Nephron progenitor cell (in vitro differentiated cells): ENCODE results near the gene ELMO3.

Source experiments
- DNase-seq: peaks from one replicate; pipeline ENCODE4 v3.0.0; 2021
- H3K27ac Mint-ChIP-seq: 2 replicates; pipeline ENCODE4 v1.8.0; 2021; ENCODE audit warnings: mild to moderate bottlenecking, moderate library complexity, mixed read lengths
- H3K27me3 Mint-ChIP-seq: 2 replicates; pipeline ENCODE4 v1.8.0; 2021; ENCODE audit warnings: mild to moderate bottlenecking, low read depth, mixed read lengths; ENCODE audit not compliant: poor library complexity
- H3K36me3 Mint-ChIP-seq: 2 replicates; pipeline ENCODE4 v1.8.0; 2021; ENCODE audit warnings: low read depth, mixed read lengths
- H3K4me1 Mint-ChIP-seq: 2 replicates; pipeline ENCODE4 v1.8.0; 2021; ENCODE audit warnings: mixed read lengths
- H3K4me3 Mint-ChIP-seq: 2 replicates; pipeline ENCODE4 v1.8.0; 2021; ENCODE audit warnings: mild to moderate bottlenecking, moderate library complexity, mixed read lengths
- H3K9me3 Mint-ChIP-seq: 2 replicates; pipeline ENCODE4 v1.8.0; 2021; ENCODE audit warnings: mild to moderate bottlenecking, moderate library complexity, mixed read lengths
- TF ChIP-seq, protein P1 (sequence below): fragments of 200-600 bp; sonication (generic); IDR thresholded peaks from 2 replicates; pipeline ENCODE4 v1.5.0; 2021; ENCODE audit warnings: antibody characterized with exemption

Gene ELMO3

DNA sequence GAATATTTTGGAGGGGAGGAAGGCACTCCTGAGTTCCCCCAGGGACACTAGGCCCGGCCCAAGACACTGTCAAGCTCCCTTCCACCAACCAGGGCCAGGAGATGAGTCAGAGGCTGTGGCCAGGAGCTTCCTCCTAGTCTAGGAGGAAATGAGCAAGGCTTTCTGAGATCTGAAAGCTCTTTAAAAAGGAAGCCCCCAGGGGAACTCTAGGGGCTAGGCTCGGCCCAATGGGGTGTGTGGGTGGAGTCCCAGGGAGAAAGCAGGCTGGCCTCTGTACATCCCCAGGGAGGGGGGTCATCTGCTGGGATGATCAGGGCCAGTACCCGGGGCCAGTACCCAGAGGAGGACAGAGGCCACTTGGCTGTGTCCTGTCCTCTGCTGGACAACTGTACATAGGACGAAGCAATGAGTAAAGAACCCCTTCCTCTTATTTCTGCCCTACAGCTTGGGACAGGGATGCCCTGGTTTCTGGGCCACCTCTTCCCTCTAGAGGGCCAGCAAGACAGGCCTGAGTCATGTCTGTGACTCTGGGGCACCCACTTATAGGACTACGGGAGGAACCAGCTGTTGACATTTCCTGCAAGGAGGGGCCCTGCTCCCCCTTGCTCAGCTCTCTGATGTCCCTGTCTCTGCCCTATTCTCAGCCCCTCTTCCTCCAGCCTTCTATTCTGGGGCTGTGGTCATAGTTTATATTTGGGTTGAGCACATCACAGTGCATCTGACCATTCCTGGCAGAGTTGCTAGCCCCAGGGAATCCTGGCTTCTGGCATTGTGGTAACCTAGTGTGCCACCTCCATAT is 45.7 kb downstream of the ELMO3 start:
- no peak overlapping the region for H3K27ac Mint-ChIP-seq
- peak overlapping the region; percentile 81 for H3K4me3 Mint-ChIP-seq
- no peak for DNase-seq
- no peaks in the 10 kb centered on the region for H3K9me3 Mint-ChIP-seq
- TF ChIP-seq, protein P1, sequence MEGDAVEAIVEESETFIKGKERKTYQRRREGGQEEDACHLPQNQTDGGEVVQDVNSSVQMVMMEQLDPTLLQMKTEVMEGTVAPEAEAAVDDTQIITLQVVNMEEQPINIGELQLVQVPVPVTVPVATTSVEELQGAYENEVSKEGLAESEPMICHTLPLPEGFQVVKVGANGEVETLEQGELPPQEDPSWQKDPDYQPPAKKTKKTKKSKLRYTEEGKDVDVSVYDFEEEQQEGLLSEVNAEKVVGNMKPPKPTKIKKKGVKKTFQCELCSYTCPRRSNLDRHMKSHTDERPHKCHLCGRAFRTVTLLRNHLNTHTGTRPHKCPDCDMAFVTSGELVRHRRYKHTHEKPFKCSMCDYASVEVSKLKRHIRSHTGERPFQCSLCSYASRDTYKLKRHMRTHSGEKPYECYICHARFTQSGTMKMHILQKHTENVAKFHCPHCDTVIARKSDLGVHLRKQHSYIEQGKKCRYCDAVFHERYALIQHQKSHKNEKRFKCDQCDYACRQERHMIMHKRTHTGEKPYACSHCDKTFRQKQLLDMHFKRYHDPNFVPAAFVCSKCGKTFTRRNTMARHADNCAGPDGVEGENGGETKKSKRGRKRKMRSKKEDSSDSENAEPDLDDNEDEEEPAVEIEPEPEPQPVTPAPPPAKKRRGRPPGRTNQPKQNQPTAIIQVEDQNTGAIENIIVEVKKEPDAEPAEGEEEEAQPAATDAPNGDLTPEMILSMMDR, result no peak
- H3K36me3 Mint-ChIP-seq, result no peaks in the 10 kb centered on the region
- H3K4me1 Mint-ChIP-seq, result peaks cover 43% of the 10 kb centered on the region
- peaks cover 23% of the 10 kb centered on the region for H3K27me3 Mint-ChIP-seq

DNA sequence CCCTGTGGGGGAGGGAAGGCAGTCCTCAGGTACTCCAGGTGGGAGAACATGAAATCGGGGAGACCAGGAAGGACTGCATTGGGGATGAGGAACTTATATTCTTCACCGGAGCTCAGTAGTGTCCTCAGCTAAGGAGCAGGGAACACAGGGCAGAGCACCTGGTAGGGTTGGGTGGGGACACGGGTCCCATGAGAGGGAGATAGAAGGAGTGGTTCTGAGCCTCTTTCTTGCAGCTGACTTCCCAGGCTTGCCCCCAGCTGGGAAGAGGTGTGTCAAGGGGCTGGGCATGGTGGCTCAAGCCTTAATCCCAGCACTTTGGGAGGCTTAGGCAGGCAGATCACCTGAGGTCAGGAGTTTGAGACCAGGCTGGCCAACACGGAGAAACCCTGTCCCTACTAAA is 46.3 kb downstream of the ELMO3 start:
- H3K9me3 Mint-ChIP-seq, result no peaks in the 10 kb centered on the region
- H3K4me1 Mint-ChIP-seq, result peaks cover 49% of the 10 kb centered on the region
- peak overlapping the region; percentile 81 for H3K4me3 Mint-ChIP-seq
- peaks cover 29% of the 10 kb centered on the region for H3K27me3 Mint-ChIP-seq
- TF ChIP-seq, protein P1, result no peak
- DNase-seq, result no peak
- H3K27ac Mint-ChIP-seq, result no peak overlapping the region
- H3K36me3 Mint-ChIP-seq, result no peaks in the 10 kb centered on the region

DNA sequence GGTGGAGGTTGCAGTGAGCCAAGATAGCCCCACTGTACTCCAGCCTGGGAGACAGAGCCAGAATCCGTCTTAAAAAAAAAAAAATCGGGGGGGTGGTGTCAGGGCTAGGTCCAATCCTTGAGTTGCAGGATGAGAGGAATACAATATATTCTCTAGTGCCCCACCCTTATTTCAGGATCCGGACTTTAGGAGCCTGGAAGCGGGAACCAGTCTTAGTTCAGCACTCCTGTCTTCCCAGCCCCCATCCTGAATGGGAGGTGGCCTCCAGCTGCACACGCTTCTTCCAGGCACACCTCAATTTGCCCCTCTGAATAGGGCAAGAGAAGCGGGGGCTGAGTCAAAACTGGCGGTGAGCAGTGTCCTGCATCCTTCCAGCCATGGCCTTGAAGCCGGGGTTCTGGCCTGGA is 46.7 kb downstream of the ELMO3 start:
- Mint-ChIP-seq H3K27ac (no peak overlapping the region), H3K9me3 (no peaks in the 10 kb centered on the region), H3K27me3 (peaks cover 33% of the 10 kb centered on the region), H3K4me1 (peaks cover 51% of the 10 kb centered on the region), H3K36me3 (no peaks in the 10 kb centered on the region), H3K4me3 (peak overlapping the region; percentile 81)
- TF ChIP-seq, protein P1, result no peak
- DNase-seq, result no peak

DNA sequence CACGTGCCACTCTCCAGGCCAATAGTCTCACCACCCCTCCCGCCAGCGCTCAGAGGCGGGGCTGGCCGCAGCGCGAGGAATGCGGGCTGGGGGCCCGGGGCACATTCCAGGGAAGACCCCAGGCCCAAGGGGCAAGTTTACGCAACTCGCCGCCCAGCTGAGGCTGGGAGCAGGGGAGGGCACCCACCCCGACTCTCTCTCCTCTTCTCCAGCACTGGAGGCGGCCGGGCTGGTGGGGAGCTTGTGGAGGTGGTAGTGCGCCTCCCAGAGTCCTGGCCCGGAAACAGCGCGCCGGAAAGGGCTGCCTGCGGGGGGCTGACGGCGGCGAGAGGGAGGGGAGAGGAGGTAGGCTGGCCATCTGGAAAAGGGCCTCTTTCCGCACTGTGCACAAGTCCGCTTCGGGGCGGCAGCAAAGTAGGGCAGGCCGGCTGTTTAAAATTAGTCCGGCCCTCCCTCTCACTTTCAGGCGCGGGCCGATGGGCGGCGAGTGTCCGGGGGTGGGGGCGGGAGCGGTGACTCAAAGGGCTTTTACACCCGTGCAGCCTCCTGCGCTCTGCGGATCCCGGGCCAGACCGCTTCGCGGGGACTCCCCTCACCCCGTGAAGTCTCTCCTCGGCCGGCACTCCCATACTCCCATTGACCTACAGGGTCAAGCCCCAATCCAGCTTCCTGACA is 47.3 kb downstream of the ELMO3 start:
- Mint-ChIP-seq H3K4me1 (peaks cover 49% of the 10 kb centered on the region), H3K9me3 (no peaks in the 10 kb centered on the region), H3K27me3 (peaks cover 39% of the 10 kb centered on the region), H3K27ac (no peak overlapping the region), H3K36me3 (no peaks in the 10 kb centered on the region), H3K4me3 (peak overlapping the region; percentile 81)
- TF ChIP-seq, protein P1, result no peak
- peak; percentile 85 for DNase-seq

DNA sequence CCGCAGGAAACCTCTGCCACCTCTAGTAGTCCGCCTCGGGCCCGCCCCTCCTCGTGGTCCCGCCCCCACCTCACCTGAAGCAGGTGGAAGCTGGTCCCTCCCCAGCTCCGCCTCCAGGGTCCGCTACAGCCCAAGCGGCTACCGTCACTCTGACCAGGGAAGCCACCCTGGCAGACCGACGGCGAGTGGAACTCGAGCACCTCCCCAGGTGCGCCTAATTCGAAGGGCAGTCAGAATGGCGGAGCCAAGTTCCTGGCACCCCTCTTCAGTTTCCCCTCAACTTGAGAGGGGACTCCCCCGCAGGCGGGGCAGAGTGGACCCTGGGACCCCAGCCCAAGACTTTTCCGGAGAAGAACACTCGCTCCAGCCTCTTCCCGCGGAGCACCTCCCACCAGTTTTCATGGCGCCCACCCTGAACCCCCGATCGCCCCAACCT is 47.8 kb downstream of the ELMO3 start:
- Mint-ChIP-seq H3K9me3 (no peaks in the 10 kb centered on the region), H3K4me1 (peaks cover 45% of the 10 kb centered on the region), H3K4me3 (peak overlapping the region; percentile 81), H3K27me3 (peaks cover 42% of the 10 kb centered on the region), H3K36me3 (no peaks in the 10 kb centered on the region), H3K27ac (no peak overlapping the region)
- peak; percentile 48 for DNase-seq
- TF ChIP-seq, protein P1, result no peak
